GM13976 (cell line): ENCODE results near the gene ZNF592.

Source experiments
- DNase-seq: peaks from one replicate; pipeline ENCODE4 v3.0.0; 2012; ENCODE audit warnings: low spot score
- in situ Hi-C: fragments of 300-500 bp; cut with MboI; formaldehyde crosslinking; loops from one replicate; pipeline ENCODE4 v1.12.0; 2022; ENCODE audit warnings: low sequenced_read_pairs, mixed read lengths, inconsistent platforms; ENCODE audit not compliant: unreplicated experiment
- TF ChIP-seq, protein P1 (sequence below): IDR thresholded peaks from 2 replicates; pipeline ENCODE4 v1.5.1; 2012; ENCODE audit warnings: borderline replicate concordance, mild to moderate bottlenecking; ENCODE audit not compliant: insufficient read depth; ENCODE audit errors: extremely low read depth, missing control alignments, control extremely low read depth

Gene ZNF592

DNA sequence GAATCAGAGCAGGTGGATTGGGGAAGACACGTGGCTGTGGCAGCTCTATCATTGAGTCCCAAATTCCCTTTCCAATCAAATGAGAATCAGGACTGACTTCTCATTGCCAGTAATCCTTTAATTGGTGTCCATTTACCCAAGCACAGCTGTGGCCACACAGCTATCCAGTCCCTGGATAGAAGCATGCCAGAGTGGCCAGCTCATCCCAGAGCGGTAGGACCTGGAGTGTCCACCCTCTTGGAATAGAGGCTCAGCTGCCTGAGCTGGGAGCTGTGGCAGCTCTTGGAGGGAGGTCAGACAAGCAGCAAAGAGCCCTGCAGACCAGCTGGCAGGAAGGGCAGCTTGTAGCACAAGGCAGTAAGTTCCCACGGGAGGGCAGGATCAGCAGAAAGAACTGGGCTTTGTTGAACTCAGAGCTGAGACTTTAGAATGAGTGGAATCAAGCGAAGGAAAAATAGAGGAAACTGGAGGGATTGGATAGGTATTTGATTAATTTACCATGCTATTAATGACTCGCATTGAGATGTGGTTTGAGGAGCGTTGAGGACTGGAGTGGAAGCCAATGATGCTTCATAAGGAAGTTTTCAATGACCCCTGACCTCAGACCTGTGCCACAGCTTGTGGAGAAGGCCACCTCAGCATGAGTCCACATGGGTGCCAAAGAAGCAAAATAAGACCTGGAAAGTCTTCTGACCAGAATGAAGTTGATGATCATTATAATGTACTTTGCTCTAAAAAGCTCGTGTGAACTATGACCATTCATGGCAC is 61.9 kb downstream of the ZNF592 start:
- in situ Hi-C loops = no loop called here
- TF ChIP-seq, protein P1, sequence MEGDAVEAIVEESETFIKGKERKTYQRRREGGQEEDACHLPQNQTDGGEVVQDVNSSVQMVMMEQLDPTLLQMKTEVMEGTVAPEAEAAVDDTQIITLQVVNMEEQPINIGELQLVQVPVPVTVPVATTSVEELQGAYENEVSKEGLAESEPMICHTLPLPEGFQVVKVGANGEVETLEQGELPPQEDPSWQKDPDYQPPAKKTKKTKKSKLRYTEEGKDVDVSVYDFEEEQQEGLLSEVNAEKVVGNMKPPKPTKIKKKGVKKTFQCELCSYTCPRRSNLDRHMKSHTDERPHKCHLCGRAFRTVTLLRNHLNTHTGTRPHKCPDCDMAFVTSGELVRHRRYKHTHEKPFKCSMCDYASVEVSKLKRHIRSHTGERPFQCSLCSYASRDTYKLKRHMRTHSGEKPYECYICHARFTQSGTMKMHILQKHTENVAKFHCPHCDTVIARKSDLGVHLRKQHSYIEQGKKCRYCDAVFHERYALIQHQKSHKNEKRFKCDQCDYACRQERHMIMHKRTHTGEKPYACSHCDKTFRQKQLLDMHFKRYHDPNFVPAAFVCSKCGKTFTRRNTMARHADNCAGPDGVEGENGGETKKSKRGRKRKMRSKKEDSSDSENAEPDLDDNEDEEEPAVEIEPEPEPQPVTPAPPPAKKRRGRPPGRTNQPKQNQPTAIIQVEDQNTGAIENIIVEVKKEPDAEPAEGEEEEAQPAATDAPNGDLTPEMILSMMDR = no peak
- DNase-seq = no peak

DNA sequence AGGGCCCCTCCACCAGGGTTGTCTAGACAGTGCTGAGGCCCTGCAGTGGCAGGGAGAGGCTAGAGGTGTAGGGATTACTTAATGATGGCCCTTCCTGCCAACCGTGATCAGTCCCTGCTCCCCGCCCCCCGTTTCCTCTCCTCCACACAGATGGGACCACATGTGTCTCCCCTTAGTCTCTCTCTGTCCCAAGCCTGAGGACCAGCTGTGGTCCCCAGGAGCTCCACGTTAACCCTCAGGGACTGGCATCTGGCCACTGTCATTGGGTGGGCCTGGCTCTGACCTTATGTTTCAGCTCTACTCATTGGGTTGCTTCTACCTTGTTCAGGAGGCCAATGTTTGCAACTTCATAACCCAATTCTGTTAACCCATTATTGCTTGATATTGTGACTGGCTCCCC is 62.8 kb downstream of the ZNF592 start:
- in situ Hi-C loops = no loop called here
- TF ChIP-seq, protein P1 = no peak
- DNase-seq = no peak

DNA sequence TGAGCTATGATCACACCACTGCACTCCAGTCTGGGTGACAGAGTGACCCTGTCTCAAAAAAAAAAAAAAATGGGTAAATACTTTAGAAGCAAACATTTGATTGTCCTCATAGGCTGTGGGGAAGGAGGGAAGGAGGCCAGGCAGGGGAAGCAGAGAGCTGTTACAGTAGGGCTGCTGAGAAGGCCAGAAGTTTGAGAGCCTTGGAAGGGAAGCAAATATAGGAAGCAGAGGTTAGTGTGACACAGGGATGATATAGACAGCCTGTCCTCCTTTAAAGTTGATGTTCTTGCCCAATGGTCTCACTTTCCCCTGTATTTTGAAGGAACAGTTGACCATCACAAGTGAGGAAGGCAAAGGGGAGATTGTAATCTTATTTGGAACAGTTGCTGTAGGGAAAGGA is 63.4 kb downstream of the ZNF592 start:
- DNase-seq = no peak
- TF ChIP-seq, protein P1 = no peak
- in situ Hi-C loops = no loop called here

GRCh38 chr15:84812842-84813241 is 64.5 kb downstream of the ZNF592 start:
- no peak for DNase-seq
- TF ChIP-seq, protein P1 = no peak
- in situ Hi-C loops = no loop called here

DNA sequence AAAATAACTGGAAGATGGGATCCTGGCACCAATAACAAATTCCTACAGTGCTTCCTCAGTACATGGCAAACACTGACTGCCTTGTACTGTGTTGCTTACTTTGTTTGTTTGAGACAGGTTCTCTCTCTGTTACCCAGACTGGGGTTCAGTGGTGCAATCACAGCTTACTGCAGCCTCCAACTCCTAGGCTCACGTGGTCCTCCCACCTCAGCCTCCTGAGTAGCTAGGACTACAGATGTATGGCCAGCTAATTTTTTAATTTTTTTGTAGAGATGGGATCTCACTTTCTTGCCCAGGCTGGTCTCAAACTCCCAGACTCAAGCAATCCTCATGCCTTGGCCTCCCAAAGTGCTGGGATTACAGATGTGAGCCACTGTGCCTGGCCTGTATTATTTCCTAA is 65.0 kb downstream of the ZNF592 start:
- TF ChIP-seq, protein P1 = no peak
- in situ Hi-C loops = no loop called here
- DNase-seq = no peak

- no peak for DNase-seq
- TF ChIP-seq, protein P1 = no peak
- in situ Hi-C loops = no loop called here
These were observed 65.5 kb downstream of the ZNF592 start for GRCh38 chr15:84813931-84814330.
